Measurements from ENCODE around the gene TUBB6. TPM values are rescaled to one million over a fixed set of nuclear protein-coding genes. Genes with fewer than 3 reads are reported as not detected.

TUBB6 gene
- total RNA-seq, 1 experiment from 2014 or later: 125 TPM

GRCh38 chr18:12282442-12283039, 25.5 kb upstream of the TUBB6 start:
- CTCF ChIA-PET: no interaction called here
- in situ Hi-C loops (cut with HindIII; ENCODE audit: low pct_unique_long_range_greater_than_20kb, low sequenced_read_pairs): no loop called here
- POLR2A ChIA-PET: interaction anchor here (0.6 kb wide), 1 partner anchor 26 kb away, joined by 5 read pairs; no protein-coding TSS in a partner anchor
- Histone ChIP-seq H3K27me3 (ENCODE audit: control insufficient read depth, insufficient read depth, low read length) (no peaks in the 10 kb centered on the region), H3K9me3 (ENCODE audit: control insufficient read depth, insufficient read depth, low read depth, low read length) (no peaks in the 10 kb centered on the region), H3K36me3 (ENCODE audit: control insufficient read depth, insufficient read depth, low read length) (no peaks in the 10 kb centered on the region), H3K4me1 (ENCODE audit: control insufficient read depth, insufficient read depth, low read length) (no peaks in the 10 kb centered on the region), H3K4me3 (ENCODE audit: low read depth in 2 of 2, low read length in 2 of 2) (no peak overlapping the region), H3K27ac (ENCODE audit: low read length) (no peak overlapping the region)
- DNase-seq (ENCODE audit: low read depth, low spot score) (no peak), ATAC-seq (no peak)
- TF ChIP-seq CTCF (IDR thresholded peaks at IDR 0.05) (no peak), TCF7L2 (IDR thresholded peaks at IDR 0.05; ENCODE audit: low read depth, low read length) (no peak), SIN3A (IDR thresholded peaks at IDR 0.05; ENCODE audit: borderline replicate concordance, insufficient read depth, low read depth, low read length) (no peak), POLR2AphosphoS5 (IDR thresholded peaks at IDR 0.05; ENCODE audit: low read depth, low read length) (no peak), REST (IDR thresholded peaks at IDR 0.05; ENCODE audit: insufficient read depth in 1 of 2, low read depth in 2 of 2, low read length in 1 of 2) (no peak)
- BruUV-seq (replicated peaks): no TSS peak
- intact Hi-C loops (cut with micrococcal nuclease; ENCODE audit: unreplicated experiment): no loop called here

GRCh38 chr18:12283256-12283655, 24.8 kb upstream of the TUBB6 start:
- H3K4me1 ChIP-seq (ENCODE audit: control insufficient read depth, insufficient read depth, low read length): peaks cover 1% of the 10 kb centered on the region; the same call in 1 of the 2 replicates
- in situ Hi-C loops (cut with HindIII; ENCODE audit: low pct_unique_long_range_greater_than_20kb, low sequenced_read_pairs) (no loop called here), intact Hi-C loops (cut with micrococcal nuclease; ENCODE audit: unreplicated experiment) (no loop called here)
- H3K4me3 ChIP-seq (ENCODE audit: low read depth in 2 of 2, low read length in 2 of 2): no peak overlapping the region
- ChIA-PET POLR2A (no interaction called here), CTCF (no interaction called here)
- no peaks in the 10 kb centered on the region for H3K27me3 ChIP-seq (ENCODE audit: control insufficient read depth, insufficient read depth, low read length)
- BruUV-seq (replicated peaks): no TSS peak
- TF ChIP-seq SIN3A (IDR thresholded peaks at IDR 0.05; ENCODE audit: borderline replicate concordance, insufficient read depth, low read depth, low read length): no peak
- no peak overlapping the region for H3K27ac ChIP-seq (ENCODE audit: low read length)
- ATAC-seq (no peak), DNase-seq (ENCODE audit: low read depth, low spot score) (no peak)
- no peaks in the 10 kb centered on the region for H3K36me3 ChIP-seq (ENCODE audit: control insufficient read depth, insufficient read depth, low read length)
- no peaks in the 10 kb centered on the region for H3K9me3 ChIP-seq (ENCODE audit: control insufficient read depth, insufficient read depth, low read depth, low read length)

- no TSS peak for BruUV-seq (replicated peaks)
- Histone ChIP-seq H3K27ac (ENCODE audit: low read length) (no peak overlapping the region), H3K36me3 (ENCODE audit: control insufficient read depth, insufficient read depth, low read length) (no peaks in the 10 kb centered on the region), H3K4me1 (ENCODE audit: control insufficient read depth, insufficient read depth, low read length) (peaks cover 5% of the 10 kb centered on the region; the same call in 1 of the 2 replicates), H3K4me3 (ENCODE audit: low read depth in 2 of 2, low read length in 2 of 2) (no peak overlapping the region), H3K27me3 (ENCODE audit: control insufficient read depth, insufficient read depth, low read length) (no peaks in the 10 kb centered on the region), H3K9me3 (ENCODE audit: control insufficient read depth, insufficient read depth, low read depth, low read length) (no peaks in the 10 kb centered on the region)
- TF ChIP-seq CTCF (IDR thresholded peaks at IDR 0.05): no peak
- TF ChIP-seq REST (IDR thresholded peaks at IDR 0.05; ENCODE audit: insufficient read depth in 1 of 2, low read depth in 2 of 2, low read length in 1 of 2): no peak
- ATAC-seq (no peak), DNase-seq (ENCODE audit: low read depth, low spot score) (no peak)
- ChIA-PET CTCF (interaction anchor here (0.5 kb wide), 1 partner anchor 360 kb away, joined by 4 read pairs; no protein-coding TSS in a partner anchor), POLR2A (no interaction called here)
- intact Hi-C loops (cut with micrococcal nuclease; ENCODE audit: unreplicated experiment) (no loop called here), in situ Hi-C loops (cut with HindIII; ENCODE audit: low pct_unique_long_range_greater_than_20kb, low sequenced_read_pairs) (no loop called here)
Measured at GRCh38 chr18:12283666-12284065, 24.4 kb upstream of the TUBB6 start.

Data from Panc1 (cell line).